HFF-Myc (cell line): ENCODE measurements around the gene STK4.

Source experiments
- DNase-seq: peaks from one replicate; pipeline ENCODE4 v3.0.0-alpha.2; 2011; ENCODE audit warnings: low read depth; ENCODE audit errors: extremely low read depth
- H3K4me3 ChIP-seq: replicated peaks from 2 replicates; pipeline ENCODE4 v1.5.1; 2011; ENCODE audit warnings: low read depth, mild to moderate bottlenecking, control low read depth, low read length
- TF ChIP-seq, protein P1 (sequence below): IDR thresholded peaks from 2 replicates; pipeline ENCODE4 v1.5.1; 2012; ENCODE audit warnings: mild to moderate bottlenecking, low read depth, low read length, control low read depth; ENCODE audit errors: missing control alignments

Gene STK4

DNA sequence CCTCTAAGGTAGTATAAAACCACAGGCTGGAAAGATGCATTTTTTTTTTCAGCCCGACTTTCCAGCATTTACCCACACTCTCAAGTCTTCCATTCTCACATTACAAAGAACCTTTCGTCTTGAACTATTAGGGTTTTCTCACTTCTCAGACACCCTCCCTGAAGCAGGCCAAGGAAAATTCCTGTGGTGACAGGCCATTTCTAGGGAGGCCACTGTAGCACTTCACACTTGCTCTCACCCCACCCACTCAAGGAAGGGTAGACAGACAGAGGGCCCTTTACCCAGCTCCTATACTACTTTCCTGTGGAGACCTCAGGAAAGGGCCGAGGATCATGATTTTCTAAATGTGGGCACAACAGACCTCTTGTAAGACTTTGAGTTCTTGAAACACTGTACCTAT is 106.9 kb downstream of the STK4 start:
- no peak overlapping the region for H3K4me3 ChIP-seq
- TF ChIP-seq, protein P1, sequence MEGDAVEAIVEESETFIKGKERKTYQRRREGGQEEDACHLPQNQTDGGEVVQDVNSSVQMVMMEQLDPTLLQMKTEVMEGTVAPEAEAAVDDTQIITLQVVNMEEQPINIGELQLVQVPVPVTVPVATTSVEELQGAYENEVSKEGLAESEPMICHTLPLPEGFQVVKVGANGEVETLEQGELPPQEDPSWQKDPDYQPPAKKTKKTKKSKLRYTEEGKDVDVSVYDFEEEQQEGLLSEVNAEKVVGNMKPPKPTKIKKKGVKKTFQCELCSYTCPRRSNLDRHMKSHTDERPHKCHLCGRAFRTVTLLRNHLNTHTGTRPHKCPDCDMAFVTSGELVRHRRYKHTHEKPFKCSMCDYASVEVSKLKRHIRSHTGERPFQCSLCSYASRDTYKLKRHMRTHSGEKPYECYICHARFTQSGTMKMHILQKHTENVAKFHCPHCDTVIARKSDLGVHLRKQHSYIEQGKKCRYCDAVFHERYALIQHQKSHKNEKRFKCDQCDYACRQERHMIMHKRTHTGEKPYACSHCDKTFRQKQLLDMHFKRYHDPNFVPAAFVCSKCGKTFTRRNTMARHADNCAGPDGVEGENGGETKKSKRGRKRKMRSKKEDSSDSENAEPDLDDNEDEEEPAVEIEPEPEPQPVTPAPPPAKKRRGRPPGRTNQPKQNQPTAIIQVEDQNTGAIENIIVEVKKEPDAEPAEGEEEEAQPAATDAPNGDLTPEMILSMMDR = no peak
- no peak for DNase-seq

DNA sequence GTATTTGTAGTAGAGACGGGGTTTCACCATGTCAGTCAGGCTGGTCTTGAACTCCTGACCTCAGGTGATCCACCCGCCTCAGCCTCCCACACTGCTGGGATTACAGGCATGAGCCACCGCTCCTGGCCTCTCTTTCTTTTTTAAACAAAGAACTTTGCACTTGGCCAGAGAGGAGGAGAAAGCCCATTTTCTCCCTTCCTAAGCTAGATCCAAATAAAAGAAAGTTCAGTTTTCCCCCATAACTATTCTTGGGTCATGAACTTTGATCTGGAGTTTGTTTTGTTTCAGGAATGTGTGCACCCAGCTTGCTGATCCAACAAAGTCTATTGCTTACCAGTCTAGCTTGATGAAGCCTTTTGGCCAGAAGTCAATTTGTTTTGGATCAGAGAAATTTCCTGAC is 111.2 kb downstream of the STK4 start:
- DNase-seq = no peak
- TF ChIP-seq, protein P1 = no peak
- no peak overlapping the region for H3K4me3 ChIP-seq

DNA sequence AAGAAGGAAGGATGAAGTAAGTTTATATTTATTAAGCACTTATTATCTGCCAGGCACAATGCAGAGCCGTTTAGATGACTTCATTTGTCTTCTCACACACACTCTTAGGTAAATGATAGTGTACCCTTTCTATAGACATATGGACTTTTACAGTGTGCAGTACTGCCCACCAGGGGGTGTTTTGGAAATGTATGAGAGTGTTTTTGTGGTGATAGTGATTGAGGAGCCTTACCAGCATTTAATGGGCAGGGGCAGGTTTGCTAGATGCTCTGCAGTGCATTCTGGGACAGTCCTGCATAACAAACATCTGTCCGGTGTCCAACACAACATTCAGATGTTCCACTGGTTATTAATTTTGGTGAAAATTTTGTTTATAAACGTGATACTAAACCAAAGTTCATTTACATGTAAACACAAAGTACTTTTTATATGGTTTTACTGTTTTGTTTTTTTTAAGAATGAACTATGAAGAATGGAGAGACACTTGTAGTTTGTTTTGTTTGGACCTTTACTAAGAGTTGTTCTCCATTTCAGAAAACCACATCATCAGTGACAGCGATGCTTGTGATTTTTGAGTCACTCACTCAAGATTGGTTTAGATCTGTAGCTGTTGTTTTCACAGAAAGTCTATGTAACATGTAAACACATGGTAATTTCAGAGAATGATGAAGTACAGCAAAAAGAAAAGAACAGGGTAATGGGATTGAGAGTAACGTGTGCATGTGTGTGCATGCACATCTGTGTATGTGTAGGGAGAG is 114.7 kb downstream of the STK4 start:
- TF ChIP-seq, protein P1 = peak; percentile 47
- no peak overlapping the region for H3K4me3 ChIP-seq
- no peak for DNase-seq

DNA sequence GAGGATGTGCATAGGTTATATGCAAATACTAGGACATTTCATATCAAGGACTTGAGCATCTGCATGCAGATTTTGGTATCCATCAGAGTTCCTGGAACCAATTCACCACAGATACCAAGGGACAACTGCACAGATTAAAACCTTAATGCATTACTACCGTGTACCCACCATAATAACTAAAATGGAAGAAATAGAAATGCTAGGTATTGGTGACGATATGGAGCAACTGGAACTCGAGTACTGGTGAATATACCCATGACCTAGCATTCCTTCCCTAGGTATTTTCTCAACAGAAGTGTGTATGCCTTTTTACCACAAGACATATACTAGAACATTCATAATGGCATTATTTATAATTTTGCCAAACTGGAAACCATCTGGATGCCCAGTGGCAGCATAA is 116.2 kb downstream of the STK4 start:
- H3K4me3 ChIP-seq = no peak overlapping the region
- TF ChIP-seq, protein P1 = no peak
- no peak for DNase-seq

DNA sequence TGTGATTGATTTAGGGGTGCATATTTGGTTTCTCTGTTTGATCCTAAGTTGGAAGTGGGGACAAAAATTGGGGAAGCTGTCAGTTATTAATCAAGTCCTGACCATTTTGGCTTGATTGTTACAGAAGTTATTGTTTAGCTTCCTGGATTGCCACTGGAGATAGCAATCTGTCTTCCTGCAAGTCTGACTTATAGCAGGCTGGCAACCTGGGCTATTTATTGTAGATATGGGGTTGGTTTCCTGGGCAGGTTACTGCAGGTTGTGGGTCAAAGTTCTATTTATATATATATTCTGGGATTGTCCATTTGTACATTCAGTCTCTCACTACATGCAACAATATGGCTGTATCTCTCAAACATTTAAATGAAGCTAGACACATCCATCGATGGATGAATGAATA is 116.8 kb downstream of the STK4 start:
- DNase-seq = no peak
- TF ChIP-seq, protein P1 = no peak
- no peak overlapping the region for H3K4me3 ChIP-seq

DNA sequence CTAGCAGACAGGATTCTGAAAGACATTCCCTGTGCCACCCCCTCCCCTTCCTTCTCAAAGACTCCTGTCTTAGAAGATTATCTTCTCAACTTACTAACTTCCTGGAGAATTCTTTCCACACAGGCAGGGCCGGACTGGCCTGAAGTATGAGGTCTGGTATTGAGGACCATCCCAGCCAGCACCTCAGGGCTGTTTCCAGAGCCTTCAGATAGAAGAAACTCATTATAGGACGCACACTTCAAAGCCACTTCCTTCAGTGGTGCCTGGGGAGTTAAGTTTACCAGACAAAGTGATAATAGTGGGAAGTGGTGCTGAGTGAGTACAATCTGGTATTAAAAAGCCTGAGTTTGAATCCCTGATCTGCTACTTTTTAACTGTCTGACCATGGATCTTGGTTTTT is 119.0 kb downstream of the STK4 start:
- no peak overlapping the region for H3K4me3 ChIP-seq
- TF ChIP-seq, protein P1 = no peak
- no peak for DNase-seq

DNA sequence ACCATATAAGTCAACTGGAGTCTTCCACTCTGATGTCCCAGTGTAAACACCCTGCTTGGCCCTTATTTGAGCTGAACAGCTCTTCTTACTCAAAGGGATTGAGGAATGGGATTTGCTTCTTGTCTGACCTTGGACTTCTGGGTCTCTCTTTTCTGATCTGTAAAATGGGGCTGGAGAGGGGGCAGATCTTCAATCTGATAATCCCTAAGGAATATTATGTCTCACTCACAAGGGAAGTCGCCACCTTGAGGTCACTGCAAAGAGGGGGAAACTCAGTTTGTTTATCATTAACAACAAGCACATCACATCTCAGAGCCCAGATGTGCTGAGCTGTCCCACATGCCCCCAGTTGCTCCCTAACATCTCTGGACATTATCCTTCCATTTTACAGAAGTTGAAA is 119.6 kb downstream of the STK4 start:
- DNase-seq = no peak
- TF ChIP-seq, protein P1 = no peak
- no peak overlapping the region for H3K4me3 ChIP-seq
